Right lobe of liver (tissue), 6 donors: ENCODE results near the gene CD22. TPM values are rescaled to one million over a fixed set of nuclear protein-coding genes. Genes with fewer than 3 reads are reported as not detected.
A peak's percentile ranks its signal among the peaks of the same experiment; 100 is the strongest.

Experiments used
- ATAC-seq, 4 donors: fragments of 200-7000 bp; cut with Tn5 transposase; one replicate each; pipeline ENCODE4 v1.9.1; 2020; ENCODE audit warnings: mild to moderate bottlenecking in 4 of 4, moderate library complexity in 4 of 4
- DNase-seq, 3 donors: peaks; one replicate each; pipeline ENCODE4 v3.0.0-alpha.2; 2020
- H3K27ac ChIP-seq, 3 donors: fragments of 200-600 bp; one replicate each; pipeline ENCODE4 v1.8.0; 2022
- H3K27me3 ChIP-seq, 2 donors: fragments of 200-600 bp; one replicate each; pipeline ENCODE4 v1.8.0; 2022
- H3K36me3 ChIP-seq, 4 donors: fragments of 200-600 bp; sonication (generic) in 1 of 4; one replicate each; pipeline versions ENCODE4 v1.5.1 to v1.8.0; 2017 to 2022; ENCODE audit warnings: control low read depth in 1 of 4
- H3K4me1 ChIP-seq, 4 donors: fragments of 200-600 bp; sonication (generic) in 1 of 4; one replicate each; pipeline versions ENCODE4 v1.5.1 to v1.8.0; 2017 to 2022; ENCODE audit warnings: control low read depth in 1 of 4
- H3K4me3 ChIP-seq, 3 donors: fragments of 200-600 bp; one replicate each; pipeline ENCODE4 v1.8.0; 2022
- H3K9me3 ChIP-seq, 4 donors: fragments of 200-600 bp; sonication (generic) in 1 of 4; one replicate each; pipeline versions ENCODE4 v1.5.1 to v1.8.0; 2017 to 2022; ENCODE audit warnings: control low read depth in 1 of 4
- CTCF ChIP-seq, 4 donors: fragments of 200-600 bp in 3 of 4; fragments of 450-650 bp in 1 of 4; IDR thresholded peaks; one replicate each; pipeline versions ENCODE4 v1.5.1 to v1.8.0; 2016 to 2022; ENCODE audit warnings: antibody characterized with exemption in 4 of 4, mild to moderate bottlenecking in 2 of 4
- POLR2A ChIP-seq: fragments of 450-650 bp; IDR thresholded peaks from one replicate; pipeline ENCODE4 v1.6.1; 2017; ENCODE audit warnings: antibody characterized with exemption, mild to moderate bottlenecking
- WGBS: methylation state at CpG from one replicate; pipeline ENCODE4 v1.1.6; 2018; ENCODE audit warnings: low coverage, low lambda C conversion rate; ENCODE audit not compliant: insufficient coverage; ENCODE audit errors: missing lambda C conversion rate; 5-methylcytosine and 5-hydroxymethylcytosine counted together
- intact Hi-C, 2 donors: fragments of 100-400 bp; cut with DNase I; formaldehyde crosslinking; loops; one replicate each; pipeline versions ENCODE4 v1.11.2 to v1.14.1; 2022
- total RNA-seq, 6 experiments: library from RNA; depleted of rRNA in 2 of 6; stranded (reverse); fragments of >200 nt in 2 of 6; fragmentation: NEBNext Ultra II Directional in 3 of 6; extraction: Animal tissue kit (Norgen Biotek cat#: 25700) in 3 of 6; gene quantifications; one replicate each; pipeline versions ENCODE4 v1.1.0 to v1.2.4, GENCODE V29; 2016 to 2023
- donor health status: DM: no; HTN: yes; CAD: no.
- donor health status: DM: no; HTN: no; CAD: no.
- donor health status: DM: no; HTN: no; CAD: no.
- donor health status: DM: no; HTN: yes; CAD: no.
- donor health status: DM: no; HTN: yes; CAD: no.

The CD22 gene
- total RNA-seq, 6 experiments from 2014 or later: 0.39 to 1.3 (median 0.96) TPM

DNA sequence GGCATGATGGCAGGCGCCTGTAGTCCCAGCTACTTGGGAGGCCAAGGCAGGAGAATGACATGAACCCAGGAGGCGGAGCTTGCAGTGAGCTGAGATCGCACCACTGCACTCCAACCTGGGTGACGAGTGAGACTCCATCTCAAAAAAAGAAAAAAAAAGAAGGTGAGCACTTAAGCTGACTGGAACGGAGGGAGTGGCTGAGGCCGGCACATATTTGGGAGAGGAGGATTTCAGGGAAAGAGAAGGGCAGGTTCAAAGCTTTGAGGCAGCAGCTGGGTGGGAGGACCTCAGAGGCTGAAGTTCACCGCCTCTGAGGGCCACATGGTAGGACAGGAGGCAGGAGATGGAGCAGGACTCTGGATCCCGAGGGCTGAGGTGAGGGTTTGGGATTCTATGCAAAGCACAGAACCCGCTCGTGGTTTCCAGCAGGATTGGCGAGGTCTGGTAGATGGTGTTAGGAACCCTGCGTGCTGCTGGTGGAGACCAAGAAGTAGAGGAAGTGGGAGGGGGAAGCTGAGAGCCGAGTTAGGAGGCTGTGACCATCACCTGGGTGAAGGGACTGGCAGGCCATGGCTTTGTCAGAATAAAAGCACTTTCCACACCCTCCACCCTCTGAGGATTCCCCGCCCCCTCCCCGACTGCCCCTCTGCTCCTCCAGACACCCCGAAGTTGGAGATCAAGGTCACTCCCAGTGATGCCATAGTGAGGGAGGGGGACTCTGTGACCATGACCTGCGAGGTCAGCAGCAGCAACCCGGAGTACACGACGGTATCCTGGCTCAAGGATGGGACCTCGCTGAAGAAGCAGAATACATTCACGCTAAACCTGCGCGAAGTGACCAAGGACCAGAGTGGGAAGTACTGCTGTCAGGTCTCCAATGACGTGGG lies 8.4 kb downstream of the CD22 start:
- intact Hi-C loops: no loop called here
- Histone ChIP-seq H3K36me3 (no peaks in the 10 kb centered on the region), H3K9me3 (no peaks in the 10 kb centered on the region), H3K4me3 (no peak overlapping the region), H3K27ac (no peak overlapping the region), H3K27me3 (no peaks in the 10 kb centered on the region), H3K4me1 (no peaks in the 10 kb centered on the region)
- no peak for TF ChIP-seq POLR2A
- TF ChIP-seq CTCF (IDR thresholded peaks at IDR 0.05): no peak
- DNase-seq (peak in 1 of 3 donors; percentile 10), ATAC-seq (no peak)
- WGBS: 86% methylated on average over 12 of the region's 25 CpGs

GRCh38 chr19:35337984-35338296 lies 9.0 kb downstream of the CD22 start:
- no peak for ATAC-seq
- no peak overlapping the region for H3K4me3 ChIP-seq
- no peaks in the 10 kb centered on the region for H3K27me3 ChIP-seq
- H3K9me3 ChIP-seq: no peaks in the 10 kb centered on the region
- no peak overlapping the region for H3K27ac ChIP-seq
- H3K4me1 ChIP-seq: no peaks in the 10 kb centered on the region
- intact Hi-C loops: no loop called here
- 71% methylated on average over 4 of the region's 13 CpGs for WGBS
- DNase-seq: peak in 1 of 3 donors; percentile 8
- no peaks in the 10 kb centered on the region for H3K36me3 ChIP-seq
- no peak for TF ChIP-seq CTCF (IDR thresholded peaks at IDR 0.05)
- TF ChIP-seq POLR2A: no peak

DNA sequence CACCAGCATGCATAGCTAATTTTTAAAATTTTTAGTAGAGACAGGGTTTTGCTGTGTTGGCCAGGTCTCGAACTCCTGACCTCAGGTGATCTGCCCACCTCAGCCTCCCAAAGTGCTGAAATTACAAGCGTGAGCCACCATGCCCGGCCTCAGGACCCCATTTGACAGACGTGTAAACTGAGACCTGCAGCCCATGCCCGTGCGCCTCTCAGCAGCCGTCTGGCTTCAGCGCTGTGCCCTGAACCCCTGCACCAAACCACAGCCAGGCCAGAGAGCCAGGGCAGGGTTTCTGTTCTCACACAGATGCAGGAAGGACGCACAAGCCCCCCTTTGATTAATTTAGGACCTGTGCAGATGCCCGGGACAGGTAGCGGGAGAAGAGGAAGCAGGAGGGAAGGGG lies 11.4 kb downstream of the CD22 start:
- no peak overlapping the region for H3K4me3 ChIP-seq
- TF ChIP-seq POLR2A (no peak), CTCF (IDR thresholded peaks at IDR 0.05) (no peak)
- peak in 1 of 3 donors; percentile 5 for DNase-seq
- H3K9me3 ChIP-seq: no peaks in the 10 kb centered on the region
- no peaks in the 10 kb centered on the region for H3K36me3 ChIP-seq
- intact Hi-C loops: loop anchor here in 1 of 2 donors (10.0 kb wide), 1 partner anchor 134 kb away; no protein-coding TSS in a partner anchor
- no peaks in the 10 kb centered on the region for H3K4me1 ChIP-seq
- no peak overlapping the region for H3K27ac ChIP-seq
- no peaks in the 10 kb centered on the region for H3K27me3 ChIP-seq
- ATAC-seq: no peak
- WGBS: 77% methylated on average over 10 of the region's 11 CpGs

DNA sequence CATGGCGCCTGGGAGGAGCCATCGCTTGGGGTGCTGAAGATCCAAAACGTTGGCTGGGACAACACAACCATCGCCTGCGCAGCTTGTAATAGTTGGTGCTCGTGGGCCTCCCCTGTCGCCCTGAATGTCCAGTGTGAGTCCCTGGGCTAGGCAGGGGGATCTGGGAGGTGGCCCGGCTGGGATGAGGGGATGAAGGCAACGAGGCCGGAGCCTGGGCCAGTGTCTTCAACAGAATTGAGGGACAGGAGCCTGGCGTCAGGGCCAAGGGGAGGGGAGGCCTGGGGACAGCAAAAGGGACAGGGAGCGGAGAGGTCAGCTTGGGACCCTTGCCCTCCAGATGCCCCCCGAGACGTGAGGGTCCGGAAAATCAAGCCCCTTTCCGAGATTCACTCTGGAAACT lies 12.0 kb downstream of the CD22 start:
- Histone ChIP-seq H3K4me3 (no peak overlapping the region), H3K4me1 (no peaks in the 10 kb centered on the region), H3K36me3 (no peaks in the 10 kb centered on the region), H3K27ac (no peak overlapping the region), H3K9me3 (no peaks in the 10 kb centered on the region), H3K27me3 (no peaks in the 10 kb centered on the region)
- 70% methylated on average over 12 of the region's 16 CpGs for WGBS
- DNase-seq (peak in 1 of 3 donors; percentile 25), ATAC-seq (no peak)
- no peak for TF ChIP-seq CTCF (IDR thresholded peaks at IDR 0.05)
- TF ChIP-seq POLR2A: no peak
- intact Hi-C loops: loop anchor here in 1 of 2 donors (10.0 kb wide), 1 partner anchor 134 kb away; no protein-coding TSS in a partner anchor
